ENCODE data around the gene MLPH.

GRCh38 chr2:237505188-237505939 lies 18.3 kb downstream of the MLPH start:
- no peak for TF ChIP-seq GATA2 (IDR thresholded peaks at IDR 0.05; ENCODE audit: low read depth, low read length)
- no peak for TF ChIP-seq GATA3 (IDR thresholded peaks at IDR 0.05; ENCODE audit: low read depth, low read length)
